ENCODE measurements around the gene PAPPA.

GRCh38 chr9:116323012-116323411, 169.4 kb downstream of the PAPPA start:
- TF ChIP-seq, protein P1, sequence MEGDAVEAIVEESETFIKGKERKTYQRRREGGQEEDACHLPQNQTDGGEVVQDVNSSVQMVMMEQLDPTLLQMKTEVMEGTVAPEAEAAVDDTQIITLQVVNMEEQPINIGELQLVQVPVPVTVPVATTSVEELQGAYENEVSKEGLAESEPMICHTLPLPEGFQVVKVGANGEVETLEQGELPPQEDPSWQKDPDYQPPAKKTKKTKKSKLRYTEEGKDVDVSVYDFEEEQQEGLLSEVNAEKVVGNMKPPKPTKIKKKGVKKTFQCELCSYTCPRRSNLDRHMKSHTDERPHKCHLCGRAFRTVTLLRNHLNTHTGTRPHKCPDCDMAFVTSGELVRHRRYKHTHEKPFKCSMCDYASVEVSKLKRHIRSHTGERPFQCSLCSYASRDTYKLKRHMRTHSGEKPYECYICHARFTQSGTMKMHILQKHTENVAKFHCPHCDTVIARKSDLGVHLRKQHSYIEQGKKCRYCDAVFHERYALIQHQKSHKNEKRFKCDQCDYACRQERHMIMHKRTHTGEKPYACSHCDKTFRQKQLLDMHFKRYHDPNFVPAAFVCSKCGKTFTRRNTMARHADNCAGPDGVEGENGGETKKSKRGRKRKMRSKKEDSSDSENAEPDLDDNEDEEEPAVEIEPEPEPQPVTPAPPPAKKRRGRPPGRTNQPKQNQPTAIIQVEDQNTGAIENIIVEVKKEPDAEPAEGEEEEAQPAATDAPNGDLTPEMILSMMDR (IDR thresholded peaks at IDR 0.05), result no peak
- no peak for TF ChIP-seq EP300 (IDR thresholded peaks at IDR 0.05)
- no peak for TF ChIP-seq POLR2A (IDR thresholded peaks at IDR 0.05)
